Measurements from ENCODE around the gene STAM. TPM values are rescaled to one million over a fixed set of nuclear protein-coding genes. Genes with fewer than 3 reads are reported as not detected.

STAM gene
- total RNA-seq, 1 donor from 2014 or later: 25.0 TPM

DNA sequence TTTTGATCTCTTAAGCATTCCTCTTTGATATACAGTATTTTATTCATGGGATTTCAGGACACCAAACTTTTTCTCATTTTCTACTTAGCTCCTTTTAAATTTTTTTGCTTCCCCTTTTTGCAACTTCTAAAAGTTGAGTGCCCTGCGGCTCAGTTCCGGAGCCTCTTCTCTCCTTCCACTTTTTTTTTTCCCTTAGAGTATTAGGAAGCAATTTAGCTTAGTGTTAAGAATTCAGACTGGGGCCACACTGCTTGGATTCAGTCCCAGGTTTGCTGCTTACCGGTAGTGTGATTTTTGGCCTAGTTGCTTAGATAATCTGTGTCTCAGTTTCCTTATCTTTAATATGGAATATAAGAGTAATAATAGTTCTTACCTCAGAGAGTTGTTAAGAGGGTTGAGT, 3.4 kb downstream of the STAM start:
- DNase-seq (ENCODE audit: low spot score): no peak

DNA sequence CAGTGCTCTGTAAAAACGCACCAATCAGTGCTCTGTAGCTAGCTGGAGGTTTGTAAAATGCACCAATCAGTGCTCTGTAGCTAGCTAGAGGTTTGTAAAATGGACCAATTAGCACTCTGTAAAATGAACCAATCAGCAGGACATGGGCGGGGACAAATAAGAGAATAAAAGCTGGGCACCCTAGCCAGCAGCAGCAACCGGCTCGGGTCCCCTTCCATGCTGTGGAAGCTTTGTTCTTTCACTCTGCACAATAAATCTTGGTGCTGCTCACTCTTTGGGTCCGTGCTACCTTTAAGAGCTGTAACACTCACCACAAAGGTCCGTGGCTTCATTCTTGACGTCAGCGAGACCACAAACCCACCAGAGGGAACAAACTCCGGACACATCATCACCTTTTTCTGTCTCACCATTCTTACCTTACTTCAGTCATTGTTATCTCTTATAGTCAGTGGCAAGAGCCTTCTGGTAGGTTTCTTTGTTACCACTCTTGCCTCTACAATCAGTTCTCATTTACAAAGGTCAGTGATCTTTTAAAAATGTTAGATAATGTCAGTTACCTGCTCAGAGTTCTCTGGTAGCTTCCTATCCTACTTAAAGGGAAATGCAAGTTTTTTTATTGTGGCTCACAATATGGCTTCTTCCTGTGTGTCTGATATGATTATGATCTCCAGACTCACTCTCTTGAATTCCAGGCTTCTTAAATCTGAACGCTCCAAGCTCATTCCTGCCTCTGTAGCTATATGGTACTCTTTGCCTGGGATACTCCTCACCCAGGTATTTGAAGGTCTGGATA, 4.5 kb downstream of the STAM start:
- no peak for DNase-seq (ENCODE audit: low spot score)

DNA sequence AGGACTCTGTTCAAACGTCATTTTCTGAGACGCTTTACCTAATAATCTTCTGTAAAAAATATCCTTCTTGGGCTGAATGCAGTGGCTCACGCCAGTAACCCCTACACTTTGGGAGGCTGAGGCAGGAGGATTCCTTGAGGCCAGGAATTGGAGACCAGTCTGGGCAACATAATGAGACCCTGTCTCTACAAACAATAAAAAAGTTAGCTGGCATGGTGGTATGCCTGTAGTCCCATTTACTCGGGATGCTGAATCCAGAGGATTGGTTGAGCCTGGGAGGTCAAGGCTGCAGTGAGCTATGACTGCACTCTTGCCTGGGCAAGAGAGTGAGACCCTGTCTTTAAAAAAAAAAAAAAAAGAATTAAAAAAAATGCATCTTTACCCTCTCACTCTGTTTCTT, 5.1 kb downstream of the STAM start:
- DNase-seq (ENCODE audit: low spot score): no peak

DNA sequence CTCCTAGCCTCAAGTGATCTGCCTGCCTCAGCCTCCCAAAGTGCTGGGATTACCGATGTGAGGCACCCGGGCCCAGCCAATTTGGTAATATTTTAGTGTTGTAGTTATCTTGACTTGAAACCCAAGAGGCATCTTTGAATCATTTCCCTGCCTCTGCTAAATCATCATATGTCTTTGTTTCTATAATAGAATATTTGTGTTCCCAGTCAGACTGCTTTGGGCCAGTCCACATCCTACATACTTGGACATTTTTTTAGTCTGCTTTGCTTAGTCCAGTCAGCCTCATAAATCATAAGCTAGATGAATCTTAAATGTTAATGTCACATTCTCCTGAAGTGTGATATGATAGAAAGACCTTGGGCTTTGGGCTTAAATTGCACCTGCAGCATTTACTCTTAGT, 5.9 kb downstream of the STAM start:
- DNase-seq (ENCODE audit: low spot score): no peak

DNA sequence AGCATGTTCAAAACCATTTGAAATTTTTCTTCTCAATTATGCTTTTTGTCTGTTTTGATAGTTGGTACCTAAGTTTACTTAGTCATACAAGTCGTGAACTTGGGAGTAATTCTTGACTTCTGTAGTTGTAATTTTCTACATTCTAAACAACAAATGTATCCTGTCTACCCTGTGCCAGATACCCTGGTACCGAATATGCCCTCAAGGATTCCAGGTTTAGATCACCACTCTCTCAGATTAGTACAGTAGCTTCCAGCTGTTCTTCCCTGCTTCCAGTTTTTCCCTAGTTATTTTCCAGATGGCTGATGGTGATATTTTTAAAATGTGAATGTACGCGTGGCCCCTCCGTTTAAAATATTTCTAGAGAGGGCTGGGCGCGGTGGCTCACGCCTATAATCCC, 6.5 kb downstream of the STAM start:
- no peak for DNase-seq (ENCODE audit: low spot score)

DNA sequence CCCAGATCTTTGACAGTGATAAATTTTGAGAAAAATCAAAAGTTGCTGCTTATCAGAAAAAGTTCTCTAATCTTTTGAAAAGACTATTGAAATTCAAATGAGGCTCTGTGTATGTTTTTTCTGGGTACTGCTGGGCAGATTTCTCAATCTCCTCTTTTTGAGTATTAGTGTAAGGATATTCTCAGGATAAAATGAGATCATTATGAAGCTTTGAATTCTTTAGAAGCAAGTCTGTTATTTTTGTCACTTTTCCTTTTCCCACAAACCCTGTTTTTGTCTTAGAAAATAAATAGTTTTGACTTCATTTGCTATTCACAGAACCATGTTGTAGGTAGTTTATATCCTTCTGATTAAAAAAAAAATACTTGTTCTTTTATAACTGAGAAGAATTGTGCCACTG, 7.9 kb downstream of the STAM start:
- DNase-seq (ENCODE audit: low spot score): no peak

DNA sequence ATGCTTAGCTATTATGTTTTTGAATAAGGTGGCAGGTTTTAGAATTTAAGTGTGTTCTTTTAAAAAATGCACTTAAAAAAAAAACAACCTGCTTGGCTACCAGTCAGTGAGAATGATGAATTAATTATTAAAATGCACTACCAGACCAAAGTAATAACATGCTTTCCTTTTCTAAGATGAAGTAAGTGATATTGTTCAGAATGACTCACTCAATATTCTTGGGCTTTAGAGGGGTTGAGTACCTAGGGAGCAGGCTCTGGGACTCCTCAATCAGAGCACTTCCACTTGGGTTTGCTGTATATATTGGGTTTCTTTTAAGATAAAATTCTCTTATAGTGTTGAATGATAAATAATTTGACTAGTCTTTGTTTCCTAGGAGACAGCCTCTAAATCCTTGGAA, 8.6 kb downstream of the STAM start:
- DNase-seq (ENCODE audit: low spot score): no peak

DNA sequence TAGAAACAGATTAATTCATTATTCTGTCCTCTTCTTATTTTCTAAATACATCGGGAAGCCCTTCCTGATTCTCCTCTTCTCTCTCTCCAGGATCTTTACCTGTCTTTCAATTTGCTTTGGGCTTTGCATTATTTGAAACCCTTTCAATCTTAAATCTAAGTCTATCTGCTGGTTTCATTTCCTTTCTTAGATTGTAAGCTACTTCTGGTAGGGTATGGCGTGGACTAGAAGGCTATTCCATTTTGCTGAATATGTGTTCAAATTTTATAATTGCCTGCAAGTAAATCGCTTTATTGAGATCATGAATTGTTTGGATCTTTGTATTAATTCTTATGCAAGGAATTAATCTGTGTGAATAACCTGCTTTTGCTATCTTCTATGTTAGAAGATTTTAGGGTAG, 11.1 kb downstream of the STAM start:
- DNase-seq (ENCODE audit: low spot score): no peak

DNA sequence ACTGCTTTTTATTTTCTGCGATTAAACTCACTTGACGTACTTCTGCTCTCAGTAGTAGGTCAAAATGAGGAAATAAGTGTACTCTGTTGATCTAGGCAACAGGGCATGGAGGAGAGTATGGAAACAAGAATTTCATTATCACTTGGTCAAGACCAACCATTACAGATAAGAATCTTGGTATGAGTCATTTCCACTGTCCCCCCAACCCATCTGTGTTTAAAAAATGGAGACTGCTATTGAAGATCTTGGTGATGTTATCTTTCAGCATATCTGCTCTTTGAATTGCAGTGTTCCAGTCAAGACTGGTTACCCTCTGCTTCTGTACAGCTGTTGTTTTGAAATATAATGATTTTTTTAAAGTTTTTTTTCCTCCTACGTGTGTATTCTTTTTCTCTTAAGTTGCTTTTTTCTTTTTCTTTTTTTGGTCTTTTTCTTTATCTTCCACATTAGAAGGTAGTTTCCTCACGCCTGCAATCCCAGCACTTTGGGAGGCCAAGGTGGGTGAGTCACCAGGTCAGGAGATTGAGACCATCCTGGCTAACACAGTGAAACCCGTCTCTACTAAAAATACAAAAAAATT, 11.7 kb downstream of the STAM start:
- no peak for DNase-seq (ENCODE audit: low spot score)

DNA sequence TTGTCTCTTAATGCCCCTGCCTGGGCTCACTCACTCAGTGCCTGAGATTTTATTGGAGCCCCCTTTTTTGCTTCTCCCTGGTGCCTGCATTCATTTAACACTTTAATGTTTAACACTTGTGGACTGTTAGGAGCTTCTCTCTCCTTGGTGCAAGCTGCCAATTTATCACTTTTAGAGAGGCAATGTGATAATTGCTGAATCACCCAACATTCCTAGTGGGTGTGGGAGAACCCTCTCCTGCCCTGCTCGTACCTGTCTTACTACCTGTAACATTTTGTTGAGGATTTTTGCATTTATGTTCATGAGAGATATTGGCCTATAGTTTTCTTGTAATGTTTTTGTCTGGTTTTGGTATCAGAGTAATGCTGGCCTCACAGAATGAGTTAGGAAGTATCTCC, 13.2 kb downstream of the STAM start:
- DNase-seq (ENCODE audit: low spot score): no peak

DNA sequence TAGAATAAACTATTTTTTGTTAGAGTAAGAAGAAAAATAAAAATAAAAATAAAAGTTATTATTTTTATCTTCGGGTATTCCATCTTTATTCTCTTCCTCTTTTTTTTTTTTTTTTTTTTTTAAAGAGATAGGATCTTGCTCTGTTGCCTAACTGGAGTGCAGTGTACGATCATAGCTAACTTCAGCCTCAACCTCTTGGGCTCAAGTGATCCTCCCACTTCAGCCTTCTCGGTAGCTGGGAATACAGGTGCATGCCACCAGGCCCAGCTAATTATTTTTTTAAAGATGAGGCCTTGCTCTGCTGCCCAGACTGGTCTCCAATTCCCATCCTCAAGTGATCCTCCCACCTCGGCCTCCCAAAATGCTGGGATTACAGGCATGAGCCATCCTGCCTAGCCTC, 15.4 kb downstream of the STAM start:
- no peak for DNase-seq (ENCODE audit: low spot score)

DNA sequence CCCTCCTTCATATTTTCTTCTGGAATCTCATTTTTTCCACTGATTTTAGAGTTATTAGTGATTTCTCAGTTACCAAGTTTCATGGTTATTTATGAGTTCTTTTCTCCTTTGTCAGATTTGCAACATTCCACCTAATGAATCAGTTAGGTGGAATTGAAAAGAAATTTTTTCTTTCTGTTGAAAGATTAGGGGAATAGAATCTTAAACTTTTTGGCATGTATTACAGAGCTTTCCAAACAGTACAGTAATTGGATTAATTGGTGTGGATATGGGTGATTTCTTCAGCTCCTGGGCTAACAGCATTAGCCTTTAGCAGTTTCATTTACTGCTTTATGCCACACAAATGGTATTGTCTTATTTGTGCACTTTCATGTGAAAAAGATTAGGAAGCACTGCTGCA, 17.0 kb downstream of the STAM start:
- no peak for DNase-seq (ENCODE audit: low spot score)

DNA sequence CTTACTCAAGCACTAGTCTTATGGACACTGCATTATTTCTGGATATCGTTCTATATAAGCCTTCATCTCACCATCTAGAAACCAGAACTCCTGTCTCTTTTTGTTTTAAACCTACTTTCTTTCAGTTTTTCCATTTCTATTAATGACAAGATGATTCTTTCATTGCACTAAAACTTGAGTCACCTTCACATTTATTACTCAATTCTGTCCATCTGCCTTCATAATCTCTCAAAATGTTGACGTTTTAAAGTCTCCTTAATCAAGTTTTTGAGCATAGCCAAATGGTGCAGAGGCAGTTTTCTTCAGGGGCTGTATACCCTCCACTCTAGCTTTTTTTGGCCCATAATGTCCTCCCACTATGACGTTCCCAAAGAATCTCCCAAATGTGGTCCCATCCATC, 17.6 kb downstream of the STAM start:
- no peak for DNase-seq (ENCODE audit: low spot score)

DNA sequence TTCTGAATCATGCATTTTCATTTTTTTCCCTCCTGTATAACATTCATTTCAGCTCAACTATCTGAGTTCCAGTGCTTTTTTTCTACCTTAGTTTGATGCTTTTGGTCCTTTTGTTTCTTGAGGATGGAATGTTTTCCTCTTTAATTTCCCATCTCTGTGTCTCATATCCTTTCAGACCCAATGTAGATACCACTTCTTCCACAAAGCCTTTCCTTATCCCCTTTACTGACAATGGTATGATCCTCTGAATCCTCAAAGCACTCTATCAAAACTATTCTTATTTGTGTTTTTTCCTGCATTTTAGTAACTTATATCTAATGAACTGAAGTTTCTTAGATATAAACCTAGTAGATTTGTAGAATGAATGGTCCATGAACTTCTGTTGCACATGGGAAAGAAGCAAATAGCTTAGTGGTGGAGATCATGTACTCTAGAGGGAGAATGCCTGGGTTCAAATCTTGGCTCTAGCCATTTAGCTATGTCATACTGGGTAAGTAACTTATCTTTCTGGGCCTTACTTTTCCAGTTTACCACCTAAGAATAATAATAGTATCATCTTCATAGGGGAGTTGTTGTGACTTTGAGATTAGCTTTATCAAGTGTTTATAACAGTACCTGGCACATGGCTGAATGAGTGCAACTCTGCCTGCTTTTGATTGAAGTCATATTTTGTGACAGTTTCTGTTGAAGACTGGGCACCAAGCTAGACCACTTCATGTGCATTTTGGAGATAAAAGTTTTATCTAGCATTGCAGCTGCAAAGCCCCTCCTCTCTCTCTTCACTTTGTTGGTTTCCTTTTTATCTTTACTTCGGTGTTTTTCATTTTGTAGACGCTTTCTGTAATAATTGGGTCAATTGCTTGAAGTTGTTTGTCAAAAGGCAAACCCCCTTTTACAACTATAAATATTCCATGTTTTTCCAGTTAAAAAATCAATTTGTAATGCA, 18.5 kb downstream of the STAM start:
- DNase-seq (ENCODE audit: low spot score): no peak

DNA sequence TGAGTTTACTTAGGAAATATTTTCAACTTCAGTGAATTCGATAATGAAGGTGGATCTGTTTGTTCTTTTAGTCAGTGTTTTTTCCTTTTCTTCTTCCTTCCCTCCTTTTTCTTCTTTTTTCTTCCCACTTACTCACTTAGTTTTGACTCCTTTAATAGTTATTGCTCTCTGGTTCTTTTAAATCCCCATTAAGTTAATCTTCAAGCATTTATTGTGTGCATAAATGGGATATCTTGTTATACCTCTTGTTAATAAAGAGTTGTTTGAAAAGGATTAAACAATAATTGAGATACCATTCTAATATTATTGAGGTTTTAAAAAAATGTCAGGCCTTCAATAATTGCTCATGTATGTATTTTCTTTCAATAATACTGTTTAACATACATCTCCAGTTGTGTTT, 19.5 kb downstream of the STAM start:
- no peak for DNase-seq (ENCODE audit: low spot score)

DNA sequence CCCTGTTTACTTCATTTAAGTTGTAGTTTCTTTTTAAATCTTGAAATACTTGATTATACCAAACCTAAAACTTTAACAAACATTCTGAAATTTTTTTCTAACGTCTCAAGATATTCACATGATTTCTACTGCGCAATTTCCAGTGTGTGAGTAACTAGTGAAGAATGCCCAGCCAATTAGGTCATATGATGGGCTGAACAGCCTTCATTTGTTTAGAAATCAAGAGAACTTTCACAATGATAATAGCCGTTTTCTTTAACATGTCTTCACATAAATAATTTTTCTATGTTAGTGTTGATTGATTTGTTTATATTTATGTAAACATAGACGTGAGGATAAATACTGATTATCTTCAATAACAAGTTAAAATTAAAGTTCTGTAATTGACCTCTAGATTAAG, 21.8 kb downstream of the STAM start:
- DNase-seq (ENCODE audit: low spot score): no peak

DNA sequence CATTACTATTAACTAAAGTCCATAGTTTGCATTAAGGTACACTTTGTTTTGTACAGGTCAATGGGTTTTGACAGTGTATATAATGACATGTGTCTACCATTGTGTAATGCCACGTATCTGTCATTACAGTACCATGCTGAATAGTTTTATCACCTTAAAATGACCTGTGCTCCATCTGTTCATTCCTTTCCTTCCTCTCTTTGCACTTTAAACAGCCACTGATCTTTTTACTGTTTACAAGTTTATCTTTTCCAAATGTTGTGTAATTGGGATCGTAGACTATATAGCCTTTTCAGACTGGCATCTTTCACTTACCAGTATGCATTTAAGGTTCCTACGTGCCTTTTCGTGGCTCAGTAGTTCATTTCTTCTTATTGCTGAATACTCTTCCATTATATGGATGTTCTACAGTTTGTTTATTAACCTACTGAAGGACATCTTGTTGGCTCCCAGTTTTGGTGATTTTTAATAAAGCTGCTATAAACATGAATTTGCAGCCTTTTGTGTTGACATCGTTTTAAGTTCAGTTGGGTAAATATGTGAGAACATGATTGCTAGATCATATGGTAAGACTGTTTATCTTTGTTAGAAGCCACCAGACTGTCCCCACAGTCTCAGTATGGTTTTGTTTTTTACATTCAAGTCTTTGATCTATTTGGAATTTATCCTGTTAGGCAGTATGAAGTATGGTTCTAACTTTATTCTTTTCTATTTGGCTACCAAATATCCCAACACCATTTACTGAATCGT, 24.7 kb downstream of the STAM start:
- no peak for DNase-seq (ENCODE audit: low spot score)

DNA sequence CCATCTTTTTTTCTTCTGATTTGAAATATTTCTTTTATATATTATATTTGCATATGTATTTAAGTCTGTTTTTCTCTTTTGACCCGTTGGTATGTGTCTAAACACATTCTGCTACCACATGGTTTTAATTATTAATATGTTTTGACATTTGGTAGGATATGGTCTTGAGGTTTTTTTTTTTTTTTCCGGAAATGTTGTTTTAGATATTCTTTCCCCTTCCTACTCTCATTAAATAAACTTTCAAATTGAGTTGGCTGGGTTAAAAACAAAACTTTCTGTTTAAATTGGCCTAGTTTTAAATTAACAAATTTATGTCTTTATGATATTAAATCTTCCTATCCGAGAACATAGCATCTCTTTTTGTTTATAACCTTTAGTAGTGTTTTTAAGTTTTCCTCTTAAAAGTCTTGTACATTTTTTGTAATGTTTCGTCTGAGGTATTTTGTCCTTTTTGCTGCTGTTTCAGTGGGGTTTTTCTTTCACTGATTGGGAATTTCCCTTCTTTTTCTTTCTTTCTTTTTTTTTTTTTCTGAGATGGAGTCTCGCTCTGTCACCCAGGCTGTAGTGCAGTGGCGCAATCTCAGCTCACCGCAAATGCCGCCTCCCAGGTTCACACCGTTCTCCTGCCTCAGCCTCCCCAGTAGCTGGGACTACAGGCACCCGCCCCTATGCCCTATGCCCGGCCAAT, 25.4 kb downstream of the STAM start:
- no peak for DNase-seq (ENCODE audit: low spot score)

DNA sequence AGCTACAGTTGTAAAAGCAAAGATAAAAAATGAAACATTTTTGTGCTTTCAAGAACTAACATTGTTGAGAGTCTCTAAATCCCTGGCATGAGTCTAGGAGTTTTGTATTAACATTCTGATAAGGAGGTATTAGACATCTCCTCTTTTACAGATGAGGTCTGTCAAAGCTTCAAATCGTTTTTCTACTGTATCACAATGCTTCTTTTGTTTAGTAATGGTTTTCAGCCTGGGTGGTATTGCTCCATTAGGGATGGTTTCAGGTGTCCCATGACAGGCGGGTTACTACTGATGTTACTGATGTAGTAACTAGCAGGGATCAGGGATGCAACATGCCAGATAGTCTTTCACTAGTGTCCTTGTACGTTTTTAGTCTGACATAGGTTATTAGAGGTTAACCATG, 27.4 kb downstream of the STAM start:
- no peak for DNase-seq (ENCODE audit: low spot score)

DNA sequence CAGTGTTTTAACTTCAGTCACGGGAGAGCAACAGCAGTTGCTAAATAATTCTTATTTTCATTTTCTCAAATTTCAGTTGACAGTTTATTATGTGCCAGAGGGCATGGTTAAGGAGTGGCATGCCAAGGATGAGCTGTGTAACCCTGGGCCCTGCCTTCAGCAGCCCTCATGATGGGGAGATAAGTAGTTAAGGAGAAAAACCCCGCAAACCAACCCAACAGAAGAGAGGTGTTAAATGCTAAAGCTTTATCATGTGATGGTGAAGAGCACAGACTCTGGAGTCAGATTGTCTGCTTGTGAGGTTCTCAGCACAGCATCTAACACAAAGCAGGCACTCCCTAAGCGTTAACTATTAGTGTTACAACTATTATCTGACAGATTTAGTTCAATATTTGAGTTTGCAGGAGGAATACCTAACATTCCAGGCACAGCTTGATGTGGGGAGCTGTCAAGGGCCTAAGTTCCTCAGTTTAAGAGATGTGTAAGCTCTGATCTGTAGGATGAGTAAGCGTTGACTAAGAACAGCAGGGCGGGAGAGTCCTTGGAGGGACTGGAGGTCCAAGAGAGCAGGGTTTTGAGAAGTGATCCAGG, 29.6 kb downstream of the STAM start:
- no peak for DNase-seq (ENCODE audit: low spot score)

DNA sequence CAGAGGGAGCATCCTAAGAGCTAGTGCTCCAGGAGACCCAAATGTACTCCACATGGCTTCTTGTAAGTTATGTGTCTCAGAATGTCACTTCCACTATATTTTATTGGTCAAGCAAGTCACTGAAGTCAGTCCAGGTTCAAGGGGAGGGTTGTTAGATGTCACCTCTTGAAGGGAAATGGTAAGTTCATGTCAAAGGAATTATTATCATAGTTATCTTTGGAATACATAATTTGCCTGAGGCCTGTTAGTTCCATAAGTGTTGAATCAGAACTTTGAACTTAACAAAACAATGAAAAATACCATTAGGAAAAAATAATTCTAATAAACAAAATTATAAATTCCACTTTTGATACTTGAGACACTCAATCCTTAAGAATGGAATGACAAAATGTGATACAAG, 30.6 kb downstream of the STAM start:
- no peak for DNase-seq (ENCODE audit: low spot score)

Measured in ureter (tissue), 1 donor.